H9 (cell line): ENCODE data around the gene EFNB3. TPM values are rescaled to one million over a fixed set of nuclear protein-coding genes. Genes with fewer than 3 reads are reported as not detected.

ENCODE experiments used
- DNase-seq: peaks from one replicate; pipeline ENCODE4 v3.0.0-alpha.2; 2017
- H2AFZ ChIP-seq: one replicate; pipeline ENCODE4 v1.6.1; 2013; ENCODE audit warnings: mild to moderate bottlenecking, low read length, control low read depth, moderate library complexity
- H2AK5ac ChIP-seq: 2 replicates; pipeline ENCODE4 v1.6.1; 2013; ENCODE audit warnings: low read length, control low read depth, mixed read lengths; ENCODE audit not compliant: insufficient read length
- H2BK120ac ChIP-seq: one replicate; pipeline ENCODE4 v1.6.1; 2013; ENCODE audit warnings: low read depth, mild to moderate bottlenecking, low read length, control low read depth, inconsistent platforms; ENCODE audit not compliant: poor library complexity, severe bottlenecking
- H2BK12ac ChIP-seq: 2 replicates; pipeline ENCODE4 v1.6.1; 2013; ENCODE audit warnings: low read length, control low read depth, mixed read lengths, low read depth; ENCODE audit not compliant: insufficient read length
- H2BK15ac ChIP-seq: 2 replicates; pipeline ENCODE4 v1.6.1; 2013; ENCODE audit warnings: low read depth, low read length, control low read depth
- H2BK20ac ChIP-seq: one replicate; pipeline ENCODE4 v1.6.1; 2013; ENCODE audit warnings: low read depth, mild to moderate bottlenecking, low read length, control low read depth, inconsistent platforms; ENCODE audit not compliant: poor library complexity, severe bottlenecking
- H2BK5ac ChIP-seq: 2 replicates; pipeline ENCODE4 v1.6.1; 2013; ENCODE audit warnings: low read length, control low read depth, mixed read lengths; ENCODE audit not compliant: insufficient read length
- H3K14ac ChIP-seq: 2 replicates; pipeline ENCODE4 v1.6.1; 2013; ENCODE audit warnings: low read length, control low read depth; ENCODE audit not compliant: insufficient read depth
- H3K18ac ChIP-seq: 2 replicates; pipeline ENCODE4 v1.6.1; 2013; ENCODE audit warnings: low read depth, mild to moderate bottlenecking, mixed read lengths, low read length, control low read depth; ENCODE audit not compliant: insufficient read length
- H3K23ac ChIP-seq: 2 replicates; pipeline ENCODE4 v1.6.1; 2013; ENCODE audit warnings: low read length, control low read depth, mixed read lengths, low read depth; ENCODE audit not compliant: insufficient read length
- H3K23me2 ChIP-seq: 2 replicates; pipeline ENCODE4 v1.6.1; 2013; ENCODE audit warnings: low read depth, mild to moderate bottlenecking, mixed read lengths, low read length, control low read depth; ENCODE audit not compliant: insufficient read length, poor library complexity, severe bottlenecking
- H3K27ac ChIP-seq: 2 replicates; pipeline ENCODE4 v1.5.1; 2013; ENCODE audit warnings: low read length, control low read depth, mixed read lengths, low read depth; ENCODE audit not compliant: insufficient read length
- H3K27me3 ChIP-seq: 2 replicates; pipeline ENCODE4 v1.6.1; 2013; ENCODE audit warnings: low read length, control low read depth, inconsistent platforms; ENCODE audit not compliant: insufficient read depth
- H3K4ac ChIP-seq: 2 replicates; pipeline ENCODE4 v1.6.1; 2013; ENCODE audit warnings: low read depth, mild to moderate bottlenecking, control low read depth, inconsistent platforms, low read length, moderate library complexity
- H3K4me1 ChIP-seq: 2 replicates; pipeline ENCODE4 v1.6.1; 2013; ENCODE audit warnings: low read length, control low read depth, inconsistent platforms; ENCODE audit not compliant: insufficient read depth
- H3K4me2 ChIP-seq: 2 replicates; pipeline ENCODE4 v1.6.1; 2013; ENCODE audit warnings: low read length, control low read depth, mixed read lengths; ENCODE audit not compliant: insufficient read length, insufficient read depth
- H3K56ac ChIP-seq: 2 replicates; pipeline ENCODE4 v1.6.1; 2013; ENCODE audit warnings: low read depth, mild to moderate bottlenecking, mixed read lengths, low read length, control low read depth; ENCODE audit not compliant: insufficient read length
- H3K79me1 ChIP-seq: 2 replicates; pipeline ENCODE4 v1.6.1; 2013; ENCODE audit warnings: low read depth, mild to moderate bottlenecking, moderate library complexity, low read length, control low read depth, inconsistent platforms; ENCODE audit not compliant: insufficient read depth, poor library complexity, severe bottlenecking
- H3K79me2 ChIP-seq: 2 replicates; pipeline ENCODE4 v1.6.1; 2013; ENCODE audit warnings: low read length, control low read depth, inconsistent platforms; ENCODE audit not compliant: insufficient read depth
- H3K9ac ChIP-seq: 2 replicates; pipeline ENCODE4 v1.6.1; 2013; ENCODE audit warnings: low read length, control low read depth, mixed read lengths; ENCODE audit not compliant: insufficient read length; ENCODE audit errors: extremely low read depth
- H3K9me3 ChIP-seq: one replicate; pipeline ENCODE4 v1.6.1; 2013; ENCODE audit warnings: low read depth, low read length, inconsistent platforms; ENCODE audit not compliant: control insufficient read depth
- H3T11ph ChIP-seq: one replicate; pipeline ENCODE4 v1.6.1; 2013; ENCODE audit warnings: mild to moderate bottlenecking, low read length, control low read depth, inconsistent platforms
- H4K20me1 ChIP-seq: one replicate; pipeline ENCODE4 v1.6.1; 2013; ENCODE audit not compliant: control insufficient read depth, insufficient read length, insufficient read depth
- H4K5ac ChIP-seq: 2 replicates; pipeline ENCODE4 v1.6.1; 2013; ENCODE audit warnings: low read depth, mild to moderate bottlenecking, mixed read lengths, low read length, control low read depth; ENCODE audit not compliant: insufficient read length
- H4K8ac ChIP-seq: replicated peaks from 2 replicates; pipeline ENCODE4 v1.6.1; 2013; ENCODE audit warnings: low read length, control low read depth, mixed read lengths, low read depth; ENCODE audit not compliant: insufficient read length
- H4K91ac ChIP-seq: 2 replicates; pipeline ENCODE4 v1.6.1; 2013; ENCODE audit warnings: low read depth, mild to moderate bottlenecking, moderate library complexity, mixed read lengths, low read length, control low read depth; ENCODE audit not compliant: insufficient read length
- H3K27ac Mint-ChIP-seq, 3 experiments: 2 replicates in 2 of 3; 3 replicates in 1 of 3; pipeline ENCODE4 v1.8.0; 2020 to 2021; ENCODE audit warnings: mixed read lengths in 3 of 3, mild to moderate bottlenecking in 1 of 3, moderate library complexity in 1 of 3
- H3K27me3 Mint-ChIP-seq: 2 replicates; pipeline ENCODE4 v1.8.0; 2021; ENCODE audit warnings: low read depth, mild to moderate bottlenecking, moderate library complexity, mixed read lengths
- H3K36me3 Mint-ChIP-seq, 3 experiments: 2 replicates in 2 of 3; 3 replicates in 1 of 3; pipeline ENCODE4 v1.8.0; 2020 to 2021; ENCODE audit warnings: low read depth in 3 of 3, mixed read lengths in 3 of 3; ENCODE audit not compliant: insufficient read depth in 1 of 3
- H3K4me1 Mint-ChIP-seq, 2 experiments: 2 replicates each; pipeline ENCODE4 v1.8.0; 2020; ENCODE audit warnings: mixed read lengths in 2 of 2
- H3K4me3 Mint-ChIP-seq, 2 experiments: 2 replicates in 1 of 2; 3 replicates in 1 of 2; pipeline ENCODE4 v1.8.0; 2020 to 2021; ENCODE audit warnings: mild to moderate bottlenecking in 2 of 2, mixed read lengths in 2 of 2, moderate library complexity in 1 of 2
- H3K9me3 Mint-ChIP-seq, 2 experiments: 2 replicates in 1 of 2; 3 replicates in 1 of 2; pipeline ENCODE4 v1.8.0; 2020; ENCODE audit warnings: mild to moderate bottlenecking in 2 of 2, mixed read lengths in 2 of 2, moderate library complexity in 1 of 2
- CTCF ChIP-seq: fragments of 200-600 bp; sonication (generic); conservative IDR thresholded peaks from 3 replicates; pipeline ENCODE4 v1.8.0; 2021; ENCODE audit warnings: antibody characterized with exemption, mild to moderate bottlenecking
- WGBS: extraction: QIAGEN DNeasy Blood & Tissue Kit; methylation state at CpG from one replicate; pipeline ENCODE4 v1.1.7; 2013; ENCODE audit warnings: missing lambda C conversion rate, low lambda C conversion rate, mixed read lengths; ENCODE audit not compliant: insufficient read length; ENCODE audit errors: extremely low coverage; 5-methylcytosine and 5-hydroxymethylcytosine counted together
- total RNA-seq: library from RNA; stranded (reverse); gene quantifications from 2 replicates; pipeline ENCODE4 v1.2.1, GENCODE V29; 2021

Gene EFNB3
- total RNA-seq, 1 experiment from 2014 or later = 11.3 TPM

- Histone ChIP-seq H3K27me3 (no peaks in the 10 kb centered on the region), H2BK5ac (no peak overlapping the region), H2BK20ac (no peak overlapping the region), H3K23ac (no peak overlapping the region), H3K79me2 (no peaks in the 10 kb centered on the region), H3K23me2 (no peaks in the 10 kb centered on the region), H3K79me1 (no peaks in the 10 kb centered on the region), H3K4me1 (no peaks in the 10 kb centered on the region), H2BK15ac (no peak overlapping the region), H3K27ac (no peak overlapping the region), H3K18ac (no peak overlapping the region), H4K5ac (no peak overlapping the region), H3K9ac (no peak overlapping the region), H4K20me1 (no peaks in the 10 kb centered on the region), H3K9me3 (no peaks in the 10 kb centered on the region), H2AK5ac (no peak overlapping the region), H2BK12ac (no peak overlapping the region), H3K14ac (no peak overlapping the region), H2BK120ac (no peak overlapping the region), H3T11ph (no peak overlapping the region), H2AFZ (no peak overlapping the region), H3K4ac (no peak overlapping the region), H4K8ac (no peak overlapping the region), H3K4me2 (no peak overlapping the region), H4K91ac (no peak overlapping the region), H3K56ac (no peak overlapping the region)
- H3K36me3 Mint-ChIP-seq = no peaks in the 10 kb centered on the region; a peak in 1 of 7 replicates
- no CpG with 5 or more reads among the region's 14 CpGs for WGBS
- peaks cover 6 to 8% of the 10 kb centered on the region in 2 experiments for H3K4me1 Mint-ChIP-seq
- H3K4me3 Mint-ChIP-seq = no peak overlapping the region
- no peak for DNase-seq
- H3K27ac Mint-ChIP-seq = no peak overlapping the region
- TF ChIP-seq CTCF = no peak
- no peaks in the 10 kb centered on the region for H3K9me3 Mint-ChIP-seq
- H3K27me3 Mint-ChIP-seq = peaks cover 16% of the 10 kb centered on the region
Measured at GRCh38 chr17:7756968-7757367, 52.0 kb downstream of the EFNB3 start.

Other genes starting within 250 kb of the EFNB3 start
- 14.4 and 14.9 TPM in 2 replicates for gene ZBTB4, start 225.6 kb upstream of the EFNB3 start, total RNA-seq
- gene SLC35G6, start 223.8 kb upstream of the EFNB3 start, total RNA-seq = not detected in 2 replicates
- 153 and 154 TPM in 2 replicates for gene POLR2A, start 220.8 kb upstream of the EFNB3 start, total RNA-seq
- gene TNFSF12, start 156.1 kb upstream of the EFNB3 start, total RNA-seq = 5.8 and 7.1 TPM in 2 replicates
- 0.94 and 1.4 TPM in 2 replicates for gene TNFSF13, start 146.5 kb upstream of the EFNB3 start, total RNA-seq
- 80.6 and 83.1 TPM in 2 replicates for gene SENP3, start 143.3 kb upstream of the EFNB3 start, total RNA-seq
- gene CD68, start 125.6 kb upstream of the EFNB3 start, total RNA-seq = 0.37 and 0.42 TPM in 2 replicates
- gene MPDU1, start 121.3 kb upstream of the EFNB3 start, total RNA-seq = 73.1 and 76.1 TPM in 2 replicates
- 7.7 TPM in 2 replicates for gene SOX15, start 115.1 kb upstream of the EFNB3 start, total RNA-seq
- 36.1 and 36.4 TPM in 2 replicates for gene FXR2, start 90.3 kb upstream of the EFNB3 start, total RNA-seq
- gene SAT2, start 77.4 kb upstream of the EFNB3 start, total RNA-seq = 72.1 and 77.6 TPM in 2 replicates
- 1.5 and 1.6 TPM in 2 replicates for gene SHBG, start 75.1 kb upstream of the EFNB3 start, total RNA-seq
- gene ATP1B2, start 54.3 kb upstream of the EFNB3 start, total RNA-seq = 15.4 and 16.2 TPM in 2 replicates
- gene TP53, start 17.7 kb upstream of the EFNB3 start, total RNA-seq = 163 and 164 TPM in 2 replicates
- gene WRAP53, start 16.7 kb upstream of the EFNB3 start, total RNA-seq = 27.0 and 29.8 TPM in 2 replicates
- 0.15 and 0.22 TPM in 2 replicates for gene DNAH2, start 12.5 kb downstream of the EFNB3 start, total RNA-seq
- gene KDM6B, start 129.0 kb downstream of the EFNB3 start, total RNA-seq = 26.7 and 28.9 TPM in 2 replicates
- gene TMEM88, start 149.9 kb downstream of the EFNB3 start, total RNA-seq = 8.9 and 11.3 TPM in 2 replicates
- gene NAA38, start 152.4 kb downstream of the EFNB3 start, total RNA-seq = 40.0 and 50.2 TPM in 2 replicates
- 17.1 and 18.0 TPM in 2 replicates for gene CYB5D1, start 152.8 kb downstream of the EFNB3 start, total RNA-seq
- gene CHD3, start 183.6 kb downstream of the EFNB3 start, total RNA-seq = 33.2 and 35.7 TPM in 2 replicates
- 1.9 and 2.5 TPM in 2 replicates for gene RNF227, start 211.1 kb downstream of the EFNB3 start, total RNA-seq
- 5.7 and 6.4 TPM in 2 replicates for gene KCNAB3, start 224.7 kb downstream of the EFNB3 start, total RNA-seq
- 132 and 160 TPM in 2 replicates for gene TRAPPC1, start 226.7 kb downstream of the EFNB3 start, total RNA-seq
- gene CNTROB, start 227.0 kb downstream of the EFNB3 start, total RNA-seq = 25.8 and 30.1 TPM in 2 replicates